H9 (cell line): Measurements from ENCODE around the gene EPGN. TPM values are rescaled to one million over a fixed set of nuclear protein-coding genes. Genes with fewer than 3 reads are reported as not detected.

Source experiments
- DNase-seq: peaks from one replicate; pipeline ENCODE4 v3.0.0-alpha.2; 2017
- H2AFZ ChIP-seq: one replicate; pipeline ENCODE4 v1.6.1; 2013; ENCODE audit warnings: mild to moderate bottlenecking, low read length, control low read depth, moderate library complexity
- H2AK5ac ChIP-seq: 2 replicates; pipeline ENCODE4 v1.6.1; 2013; ENCODE audit warnings: low read length, control low read depth, mixed read lengths; ENCODE audit not compliant: insufficient read length
- H2BK120ac ChIP-seq: one replicate; pipeline ENCODE4 v1.6.1; 2013; ENCODE audit warnings: low read depth, mild to moderate bottlenecking, low read length, control low read depth, inconsistent platforms; ENCODE audit not compliant: poor library complexity, severe bottlenecking
- H2BK12ac ChIP-seq: 2 replicates; pipeline ENCODE4 v1.6.1; 2013; ENCODE audit warnings: low read length, control low read depth, mixed read lengths, low read depth; ENCODE audit not compliant: insufficient read length
- H2BK15ac ChIP-seq: 2 replicates; pipeline ENCODE4 v1.6.1; 2013; ENCODE audit warnings: low read depth, low read length, control low read depth
- H2BK20ac ChIP-seq: one replicate; pipeline ENCODE4 v1.6.1; 2013; ENCODE audit warnings: low read depth, mild to moderate bottlenecking, low read length, control low read depth, inconsistent platforms; ENCODE audit not compliant: poor library complexity, severe bottlenecking
- H2BK5ac ChIP-seq: 2 replicates; pipeline ENCODE4 v1.6.1; 2013; ENCODE audit warnings: low read length, control low read depth, mixed read lengths; ENCODE audit not compliant: insufficient read length
- H3K14ac ChIP-seq: 2 replicates; pipeline ENCODE4 v1.6.1; 2013; ENCODE audit warnings: low read length, control low read depth; ENCODE audit not compliant: insufficient read depth
- H3K18ac ChIP-seq: 2 replicates; pipeline ENCODE4 v1.6.1; 2013; ENCODE audit warnings: low read depth, mild to moderate bottlenecking, mixed read lengths, low read length, control low read depth; ENCODE audit not compliant: insufficient read length
- H3K23ac ChIP-seq: 2 replicates; pipeline ENCODE4 v1.6.1; 2013; ENCODE audit warnings: low read length, control low read depth, mixed read lengths, low read depth; ENCODE audit not compliant: insufficient read length
- H3K23me2 ChIP-seq: 2 replicates; pipeline ENCODE4 v1.6.1; 2013; ENCODE audit warnings: low read depth, mild to moderate bottlenecking, mixed read lengths, low read length, control low read depth; ENCODE audit not compliant: insufficient read length, poor library complexity, severe bottlenecking
- H3K27ac ChIP-seq: 2 replicates; pipeline ENCODE4 v1.5.1; 2013; ENCODE audit warnings: low read length, control low read depth, mixed read lengths, low read depth; ENCODE audit not compliant: insufficient read length
- H3K27me3 ChIP-seq: 2 replicates; pipeline ENCODE4 v1.6.1; 2013; ENCODE audit warnings: low read length, control low read depth, inconsistent platforms; ENCODE audit not compliant: insufficient read depth
- H3K4ac ChIP-seq: 2 replicates; pipeline ENCODE4 v1.6.1; 2013; ENCODE audit warnings: low read depth, mild to moderate bottlenecking, control low read depth, inconsistent platforms, low read length, moderate library complexity
- H3K4me1 ChIP-seq: 2 replicates; pipeline ENCODE4 v1.6.1; 2013; ENCODE audit warnings: low read length, control low read depth, inconsistent platforms; ENCODE audit not compliant: insufficient read depth
- H3K4me2 ChIP-seq: 2 replicates; pipeline ENCODE4 v1.6.1; 2013; ENCODE audit warnings: low read length, control low read depth, mixed read lengths; ENCODE audit not compliant: insufficient read length, insufficient read depth
- H3K56ac ChIP-seq: 2 replicates; pipeline ENCODE4 v1.6.1; 2013; ENCODE audit warnings: low read depth, mild to moderate bottlenecking, mixed read lengths, low read length, control low read depth; ENCODE audit not compliant: insufficient read length
- H3K79me1 ChIP-seq: 2 replicates; pipeline ENCODE4 v1.6.1; 2013; ENCODE audit warnings: low read depth, mild to moderate bottlenecking, moderate library complexity, low read length, control low read depth, inconsistent platforms; ENCODE audit not compliant: insufficient read depth, poor library complexity, severe bottlenecking
- H3K79me2 ChIP-seq: 2 replicates; pipeline ENCODE4 v1.6.1; 2013; ENCODE audit warnings: low read length, control low read depth, inconsistent platforms; ENCODE audit not compliant: insufficient read depth
- H3K9ac ChIP-seq: 2 replicates; pipeline ENCODE4 v1.6.1; 2013; ENCODE audit warnings: low read length, control low read depth, mixed read lengths; ENCODE audit not compliant: insufficient read length; ENCODE audit errors: extremely low read depth
- H3K9me3 ChIP-seq: one replicate; pipeline ENCODE4 v1.6.1; 2013; ENCODE audit warnings: low read depth, low read length, inconsistent platforms; ENCODE audit not compliant: control insufficient read depth
- H3T11ph ChIP-seq: one replicate; pipeline ENCODE4 v1.6.1; 2013; ENCODE audit warnings: mild to moderate bottlenecking, low read length, control low read depth, inconsistent platforms
- H4K20me1 ChIP-seq: one replicate; pipeline ENCODE4 v1.6.1; 2013; ENCODE audit not compliant: control insufficient read depth, insufficient read length, insufficient read depth
- H4K5ac ChIP-seq: 2 replicates; pipeline ENCODE4 v1.6.1; 2013; ENCODE audit warnings: low read depth, mild to moderate bottlenecking, mixed read lengths, low read length, control low read depth; ENCODE audit not compliant: insufficient read length
- H4K8ac ChIP-seq: replicated peaks from 2 replicates; pipeline ENCODE4 v1.6.1; 2013; ENCODE audit warnings: low read length, control low read depth, mixed read lengths, low read depth; ENCODE audit not compliant: insufficient read length
- H4K91ac ChIP-seq: 2 replicates; pipeline ENCODE4 v1.6.1; 2013; ENCODE audit warnings: low read depth, mild to moderate bottlenecking, moderate library complexity, mixed read lengths, low read length, control low read depth; ENCODE audit not compliant: insufficient read length
- H3K27ac Mint-ChIP-seq, 3 experiments: 2 replicates in 2 of 3; 3 replicates in 1 of 3; pipeline ENCODE4 v1.8.0; 2020 to 2021; ENCODE audit warnings: mixed read lengths in 3 of 3, mild to moderate bottlenecking in 1 of 3, moderate library complexity in 1 of 3
- H3K27me3 Mint-ChIP-seq: 2 replicates; pipeline ENCODE4 v1.8.0; 2021; ENCODE audit warnings: low read depth, mild to moderate bottlenecking, moderate library complexity, mixed read lengths
- H3K36me3 Mint-ChIP-seq, 3 experiments: 2 replicates in 2 of 3; 3 replicates in 1 of 3; pipeline ENCODE4 v1.8.0; 2020 to 2021; ENCODE audit warnings: low read depth in 3 of 3, mixed read lengths in 3 of 3; ENCODE audit not compliant: insufficient read depth in 1 of 3
- H3K4me1 Mint-ChIP-seq, 2 experiments: 2 replicates each; pipeline ENCODE4 v1.8.0; 2020; ENCODE audit warnings: mixed read lengths in 2 of 2
- H3K4me3 Mint-ChIP-seq, 2 experiments: 2 replicates in 1 of 2; 3 replicates in 1 of 2; pipeline ENCODE4 v1.8.0; 2020 to 2021; ENCODE audit warnings: mild to moderate bottlenecking in 2 of 2, mixed read lengths in 2 of 2, moderate library complexity in 1 of 2
- H3K9me3 Mint-ChIP-seq, 2 experiments: 2 replicates in 1 of 2; 3 replicates in 1 of 2; pipeline ENCODE4 v1.8.0; 2020; ENCODE audit warnings: mild to moderate bottlenecking in 2 of 2, mixed read lengths in 2 of 2, moderate library complexity in 1 of 2
- WGBS: extraction: QIAGEN DNeasy Blood & Tissue Kit; methylation state at CpG from one replicate; pipeline ENCODE4 v1.1.7; 2013; ENCODE audit warnings: missing lambda C conversion rate, low lambda C conversion rate, mixed read lengths; ENCODE audit not compliant: insufficient read length; ENCODE audit errors: extremely low coverage; 5-methylcytosine and 5-hydroxymethylcytosine counted together
- total RNA-seq: library from RNA; stranded (reverse); gene quantifications from 2 replicates; pipeline ENCODE4 v1.2.1, GENCODE V29; 2021
- TF ChIP-seq, protein P1 (sequence below): fragments of 200-600 bp; sonication (generic); conservative IDR thresholded peaks from 3 replicates; pipeline ENCODE4 v1.8.0; 2021; ENCODE audit warnings: antibody characterized with exemption, mild to moderate bottlenecking

The EPGN gene
- total RNA-seq, 1 experiment from 2014 or later, result not detected

GRCh38 chr4:74311696-74312313 lies 3.5 kb downstream of the EPGN start:
- Histone ChIP-seq H3K4ac (no peak overlapping the region), H2BK12ac (no peak overlapping the region), H3K23ac (no peak overlapping the region), H2BK120ac (no peak overlapping the region), H3K56ac (no peak overlapping the region), H3K27me3 (no peaks in the 10 kb centered on the region), H3K9ac (no peak overlapping the region), H3K4me2 (no peak overlapping the region), H3K79me1 (no peaks in the 10 kb centered on the region), H2AFZ (no peak overlapping the region), H2BK20ac (no peak overlapping the region), H4K20me1 (no peaks in the 10 kb centered on the region), H3K9me3 (no peaks in the 10 kb centered on the region), H3K14ac (no peak overlapping the region), H3K27ac (no peak overlapping the region), H3K18ac (no peak overlapping the region), H2BK15ac (no peak overlapping the region), H3K23me2 (no peaks in the 10 kb centered on the region), H2AK5ac (no peak overlapping the region), H3K4me1 (no peaks in the 10 kb centered on the region), H4K5ac (no peak overlapping the region), H4K91ac (no peak overlapping the region), H3T11ph (no peak overlapping the region), H2BK5ac (no peak overlapping the region), H3K79me2 (no peaks in the 10 kb centered on the region), H4K8ac (no peak overlapping the region)
- H3K9me3 Mint-ChIP-seq, result no peaks in the 10 kb centered on the region; a peak in 1 of 5 replicates
- H3K27ac Mint-ChIP-seq, result no peak overlapping the region
- DNase-seq, result no peak
- no peaks in the 10 kb centered on the region for H3K27me3 Mint-ChIP-seq
- TF ChIP-seq, protein P1, sequence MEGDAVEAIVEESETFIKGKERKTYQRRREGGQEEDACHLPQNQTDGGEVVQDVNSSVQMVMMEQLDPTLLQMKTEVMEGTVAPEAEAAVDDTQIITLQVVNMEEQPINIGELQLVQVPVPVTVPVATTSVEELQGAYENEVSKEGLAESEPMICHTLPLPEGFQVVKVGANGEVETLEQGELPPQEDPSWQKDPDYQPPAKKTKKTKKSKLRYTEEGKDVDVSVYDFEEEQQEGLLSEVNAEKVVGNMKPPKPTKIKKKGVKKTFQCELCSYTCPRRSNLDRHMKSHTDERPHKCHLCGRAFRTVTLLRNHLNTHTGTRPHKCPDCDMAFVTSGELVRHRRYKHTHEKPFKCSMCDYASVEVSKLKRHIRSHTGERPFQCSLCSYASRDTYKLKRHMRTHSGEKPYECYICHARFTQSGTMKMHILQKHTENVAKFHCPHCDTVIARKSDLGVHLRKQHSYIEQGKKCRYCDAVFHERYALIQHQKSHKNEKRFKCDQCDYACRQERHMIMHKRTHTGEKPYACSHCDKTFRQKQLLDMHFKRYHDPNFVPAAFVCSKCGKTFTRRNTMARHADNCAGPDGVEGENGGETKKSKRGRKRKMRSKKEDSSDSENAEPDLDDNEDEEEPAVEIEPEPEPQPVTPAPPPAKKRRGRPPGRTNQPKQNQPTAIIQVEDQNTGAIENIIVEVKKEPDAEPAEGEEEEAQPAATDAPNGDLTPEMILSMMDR, result peak; percentile 78
- WGBS, result no CpG with 5 or more reads among the region's 4 CpGs
- H3K4me1 Mint-ChIP-seq, result peaks cover 2 to 3% of the 10 kb centered on the region in 2 experiments; a peak in 1 of 4 replicates
- H3K4me3 Mint-ChIP-seq, result no peak overlapping the region
- no peaks in the 10 kb centered on the region for H3K36me3 Mint-ChIP-seq
